Measurements from ENCODE around the gene SLC12A7.
"Not testable (repeated sequence)": the region's sequence is repeated elsewhere in the genome, so short reads cannot be mapped to it uniquely, and the experiment has no call there.

Gene SLC12A7

DNA sequence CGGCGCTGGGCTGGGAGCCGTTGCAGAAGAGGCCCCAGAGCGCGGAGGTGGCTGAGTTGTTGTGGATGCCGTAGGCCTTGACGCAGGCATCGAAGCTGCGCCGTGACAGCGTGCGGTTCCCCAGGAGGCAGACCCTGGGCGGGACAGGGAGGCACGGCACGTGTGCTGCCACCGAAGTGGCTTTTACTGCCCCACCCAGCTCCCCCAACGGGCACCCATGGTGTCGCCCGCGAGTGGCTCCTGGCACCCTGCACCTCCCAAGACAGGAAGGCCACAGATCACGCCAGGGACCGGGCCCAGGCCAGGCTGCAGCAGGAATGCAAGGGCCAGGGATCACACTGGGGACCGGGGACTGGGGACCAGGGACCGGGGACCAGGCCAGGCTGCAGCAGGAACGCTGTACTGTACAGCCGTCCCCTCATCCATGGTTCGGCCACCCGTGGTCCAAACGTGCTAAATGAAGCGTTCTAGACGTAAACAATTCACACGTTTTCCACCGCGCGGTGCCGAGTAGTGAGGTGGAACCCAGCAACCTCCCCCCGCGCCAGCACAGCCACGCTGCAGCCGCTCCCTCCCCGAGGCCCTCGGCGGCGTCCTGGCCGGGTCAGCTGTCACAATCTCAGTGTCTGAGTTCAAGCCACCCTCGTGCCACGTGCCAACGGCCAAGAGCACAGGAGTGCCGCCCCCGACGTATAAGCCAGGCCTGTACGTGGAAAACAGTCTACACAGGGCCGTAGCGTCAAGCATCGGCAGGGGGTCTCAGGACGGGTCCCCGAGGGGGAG, 27.8 kb downstream of the SLC12A7 start:
- intact Hi-C loops (cut with DNase I; ENCODE audit: low total_unique reads) = no loop called here
- no peak for DNase-seq
- no peak overlapping the region for H3K4me3 ChIP-seq
- H3K27ac ChIP-seq = no peak overlapping the region
- H3K4me1 ChIP-seq = no peaks in the 10 kb centered on the region
- H3K36me3 ChIP-seq = peaks cover 8 to 90% (median 65%) of the 10 kb centered on the region in 3 donors
- H3K9me3 ChIP-seq = no peaks in the 10 kb centered on the region
- no peak for TF ChIP-seq CTCF (IDR thresholded peaks at IDR 0.05)
- no peaks in the 10 kb centered on the region for H3K27me3 ChIP-seq

GRCh38 chr5:1083026-1083425, 28.8 kb downstream of the SLC12A7 start:
- H3K4me3 ChIP-seq; intact Hi-C loops (cut with DNase I; ENCODE audit: low total_unique reads); H3K27me3 ChIP-seq; H3K9me3 ChIP-seq; H3K27ac ChIP-seq; DNase-seq; H3K4me1 ChIP-seq: not testable (repeated sequence)
- H3K36me3 ChIP-seq = peaks cover 8 to 90% (median 61%) of the 10 kb centered on the region in 3 donors

GRCh38 chr5:1081519-1081918, 30.3 kb downstream of the SLC12A7 start:
- no peaks in the 10 kb centered on the region for H3K27me3 ChIP-seq
- H3K27ac ChIP-seq = no peak overlapping the region
- no peak for TF ChIP-seq CTCF (IDR thresholded peaks at IDR 0.05)
- no peaks in the 10 kb centered on the region for H3K9me3 ChIP-seq
- no peak for DNase-seq
- H3K4me1 ChIP-seq = no peaks in the 10 kb centered on the region
- H3K36me3 ChIP-seq = peaks cover 8 to 92% (median 65%) of the 10 kb centered on the region in 3 donors
- no peak overlapping the region for H3K4me3 ChIP-seq
- intact Hi-C loops (cut with DNase I; ENCODE audit: low total_unique reads) = no loop called here

- DNase-seq = no peak
- Histone ChIP-seq H3K4me1 (no peaks in the 10 kb centered on the region), H3K27ac (no peak overlapping the region), H3K27me3 (no peaks in the 10 kb centered on the region), H3K9me3 (no peaks in the 10 kb centered on the region), H3K36me3 (peaks cover 8 to 92% (median 64%) of the 10 kb centered on the region in 3 donors), H3K4me3 (no peak overlapping the region)
- intact Hi-C loops (cut with DNase I; ENCODE audit: low total_unique reads) = no loop called here
- TF ChIP-seq CTCF (IDR thresholded peaks at IDR 0.05) = no peak
These were observed 31.4 kb downstream of the SLC12A7 start for GRCh38 chr5:1080432-1080831.

DNA sequence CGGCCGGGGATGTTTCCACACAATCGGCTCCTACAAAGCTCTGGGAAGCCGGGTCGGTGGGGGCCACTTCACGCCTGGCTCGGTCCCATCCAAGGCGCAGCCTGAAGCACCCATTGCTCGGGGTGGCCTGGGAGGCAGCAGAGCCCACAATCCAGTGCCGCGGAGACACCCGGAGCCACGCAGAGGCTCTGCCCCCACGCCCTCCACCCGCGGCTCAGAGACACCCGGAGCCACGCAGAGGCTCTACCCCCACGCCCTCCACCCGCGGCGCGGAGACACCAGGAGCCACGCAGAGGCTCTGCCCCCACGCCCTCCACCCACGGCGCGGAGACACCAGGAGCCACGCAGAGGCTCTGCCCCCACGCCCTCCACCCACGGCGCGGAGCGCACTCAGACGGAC, 31.9 kb downstream of the SLC12A7 start:
- Histone ChIP-seq H3K9me3 (no peaks in the 10 kb centered on the region), H3K36me3 (peaks cover 8 to 92% (median 64%) of the 10 kb centered on the region in 3 donors), H3K4me3 (no peak overlapping the region), H3K4me1 (no peaks in the 10 kb centered on the region), H3K27ac (no peak overlapping the region), H3K27me3 (no peaks in the 10 kb centered on the region)
- intact Hi-C loops (cut with DNase I; ENCODE audit: low total_unique reads) = no loop called here
- TF ChIP-seq CTCF (IDR thresholded peaks at IDR 0.05) = no peak
- no peak for DNase-seq

GRCh38 chr5:1079486-1079885, 32.4 kb downstream of the SLC12A7 start:
- no peak overlapping the region for H3K4me3 ChIP-seq
- H3K9me3 ChIP-seq = no peaks in the 10 kb centered on the region
- peaks cover 8 to 92% (median 64%) of the 10 kb centered on the region in 3 donors for H3K36me3 ChIP-seq
- no peak overlapping the region for H3K27ac ChIP-seq
- no peaks in the 10 kb centered on the region for H3K27me3 ChIP-seq
- no peak for TF ChIP-seq CTCF (IDR thresholded peaks at IDR 0.05)
- no peaks in the 10 kb centered on the region for H3K4me1 ChIP-seq
- intact Hi-C loops (cut with DNase I; ENCODE audit: low total_unique reads) = no loop called here
- DNase-seq = no peak
